Mammary epithelial cell (primary cell): ENCODE data around the gene STC2.

Experiments
- EZH2 ChIP-seq: IDR thresholded peaks from 2 replicates; pipeline ENCODE4 v1.6.1; 2012; ENCODE audit warnings: low read length, inconsistent platforms, borderline replicate concordance
- TF ChIP-seq, protein P1 (sequence below), 2 donors: IDR thresholded peaks in 1 of 2; conservative IDR thresholded peaks in 1 of 2; 2 replicates each; pipeline ENCODE4 v1.5.1; 2011 to 2012; ENCODE audit warnings: inconsistent platforms in 2 of 2, low read length in 2 of 2, mild to moderate bottlenecking in 2 of 2, control low read depth in 1 of 2, low read depth in 1 of 2; ENCODE audit not compliant: insufficient read depth in 1 of 2; ENCODE audit errors: extremely low read depth in 1 of 2

DNA sequence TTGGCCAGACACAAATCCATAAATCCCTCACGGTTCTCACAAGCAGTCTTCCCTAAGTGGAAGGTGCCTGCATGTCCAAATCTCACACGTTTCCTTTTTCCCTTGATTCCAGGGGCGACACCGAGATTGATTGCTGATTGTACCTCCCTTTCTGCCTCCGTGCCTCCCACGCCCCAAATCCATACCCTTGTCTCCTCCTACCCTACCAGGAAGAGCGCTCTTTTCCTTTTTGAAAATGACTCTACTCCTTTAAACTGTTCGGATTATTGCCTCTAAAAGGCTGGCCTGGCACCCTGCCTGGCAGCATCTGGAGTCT is 4.5 kb downstream of the STC2 start:
- TF ChIP-seq, protein P1, sequence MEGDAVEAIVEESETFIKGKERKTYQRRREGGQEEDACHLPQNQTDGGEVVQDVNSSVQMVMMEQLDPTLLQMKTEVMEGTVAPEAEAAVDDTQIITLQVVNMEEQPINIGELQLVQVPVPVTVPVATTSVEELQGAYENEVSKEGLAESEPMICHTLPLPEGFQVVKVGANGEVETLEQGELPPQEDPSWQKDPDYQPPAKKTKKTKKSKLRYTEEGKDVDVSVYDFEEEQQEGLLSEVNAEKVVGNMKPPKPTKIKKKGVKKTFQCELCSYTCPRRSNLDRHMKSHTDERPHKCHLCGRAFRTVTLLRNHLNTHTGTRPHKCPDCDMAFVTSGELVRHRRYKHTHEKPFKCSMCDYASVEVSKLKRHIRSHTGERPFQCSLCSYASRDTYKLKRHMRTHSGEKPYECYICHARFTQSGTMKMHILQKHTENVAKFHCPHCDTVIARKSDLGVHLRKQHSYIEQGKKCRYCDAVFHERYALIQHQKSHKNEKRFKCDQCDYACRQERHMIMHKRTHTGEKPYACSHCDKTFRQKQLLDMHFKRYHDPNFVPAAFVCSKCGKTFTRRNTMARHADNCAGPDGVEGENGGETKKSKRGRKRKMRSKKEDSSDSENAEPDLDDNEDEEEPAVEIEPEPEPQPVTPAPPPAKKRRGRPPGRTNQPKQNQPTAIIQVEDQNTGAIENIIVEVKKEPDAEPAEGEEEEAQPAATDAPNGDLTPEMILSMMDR (conservative IDR thresholded peaks at IDR 0.05 in 1 of 2, IDR thresholded peaks at IDR 0.05 in 1 of 2; ENCODE audit: extremely low read depth in 1 of 2, insufficient read depth in 1 of 2, low read depth in 1 of 2, low read length in 2 of 2) = no peak
- TF ChIP-seq EZH2 = no peak
